NCI-H1105 (cell line): Measurements from ENCODE around the gene CDC20.

Experiments used
- DNase-seq: peaks from one replicate; lab custom pipeline; 2025; lab: John Stamatoyannopoulos, UW

The CDC20 gene

GRCh38 chr1:43329995-43330751, 28.6 kb upstream of the CDC20 start:
- DNase-seq, result no peak

- DNase-seq, result no peak
Measured at GRCh38 chr1:43331688-43332087, 27.1 kb upstream of the CDC20 start.

GRCh38 chr1:43334453-43335205, 24.2 kb upstream of the CDC20 start:
- no peak for DNase-seq

DNA sequence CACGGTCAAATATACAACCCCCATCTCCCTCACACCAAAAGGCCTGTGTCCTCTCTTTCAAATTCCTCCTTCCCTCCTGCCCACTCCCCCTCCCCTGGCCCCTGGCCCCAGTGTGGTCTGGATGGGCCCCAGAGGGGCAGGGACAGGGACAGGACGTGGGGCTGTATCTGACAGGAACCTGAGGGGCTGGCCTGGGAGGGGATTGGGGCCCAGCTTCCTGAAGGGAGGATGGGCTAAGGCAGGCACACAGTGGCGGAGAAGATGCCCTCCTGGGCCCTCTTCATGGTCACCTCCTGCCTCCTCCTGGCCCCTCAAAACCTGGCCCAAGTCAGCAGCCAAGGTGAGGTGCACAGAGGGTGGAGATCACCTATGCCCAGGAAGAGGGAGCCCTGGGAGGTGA, 21.2 kb upstream of the CDC20 start, which contains the start of gene MPL:
TSS of gene MPL (plus strand) at position 231 of the 400 bp plus-strand sequence. CDS start at position 262, 31 bp downstream.
- no peak for DNase-seq

- no peak for DNase-seq
Measured at GRCh38 chr1:43338001-43338400, 20.8 kb upstream of the CDC20 start.

DNA sequence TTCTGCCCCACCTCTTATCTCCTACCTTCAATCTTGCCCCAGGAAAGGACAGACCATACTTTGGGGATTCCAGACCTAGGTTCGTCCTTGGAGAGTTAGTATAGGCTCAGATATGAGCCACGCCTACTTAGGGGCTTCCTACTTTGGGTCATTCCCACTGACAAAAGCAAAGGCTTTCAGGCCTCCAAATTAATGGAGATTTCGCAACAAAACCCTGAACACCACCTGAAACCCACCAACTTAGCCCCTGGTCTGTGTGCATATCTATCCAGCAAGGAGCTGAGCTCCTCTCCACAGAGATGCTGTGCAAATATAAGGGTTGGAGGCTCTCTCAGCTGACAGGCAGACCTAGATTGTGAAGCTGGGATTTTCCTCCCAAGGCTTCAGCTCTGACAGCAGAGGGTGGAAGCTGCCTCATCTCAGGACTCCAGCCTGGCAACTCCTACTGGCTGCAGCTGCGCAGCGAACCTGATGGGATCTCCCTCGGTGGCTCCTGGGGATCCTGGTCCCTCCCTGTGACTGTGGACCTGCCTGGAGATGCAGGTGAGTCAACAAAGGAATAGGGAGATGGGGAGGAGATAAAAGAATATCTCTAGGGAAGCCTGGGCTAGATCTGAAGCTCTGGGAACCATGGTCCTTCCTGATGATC, 19.1 kb upstream of the CDC20 start:
- no peak for DNase-seq

DNA sequence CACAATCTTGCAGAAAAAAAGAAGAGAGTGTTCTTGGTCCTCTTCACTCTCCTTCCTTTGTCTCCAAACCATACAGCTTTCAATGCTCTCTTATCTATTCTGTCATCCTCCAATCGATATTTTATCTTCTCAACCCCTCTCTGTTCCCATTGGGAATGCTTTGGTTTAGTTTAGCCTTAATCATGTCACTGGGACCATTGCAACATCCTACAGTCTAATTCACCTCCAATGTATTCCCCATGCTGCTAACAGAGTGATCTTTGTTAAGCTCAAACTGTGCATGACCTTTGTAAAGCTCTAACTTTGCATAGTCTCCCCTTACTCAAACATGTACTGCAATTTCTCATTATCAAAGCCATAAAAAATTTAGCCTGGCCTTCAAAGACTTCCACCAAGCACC, 18.2 kb upstream of the CDC20 start:
- no peak for DNase-seq

- no peak for DNase-seq
Measured at GRCh38 chr1:43344267-43344850, 14.4 kb upstream of the CDC20 start.

DNA sequence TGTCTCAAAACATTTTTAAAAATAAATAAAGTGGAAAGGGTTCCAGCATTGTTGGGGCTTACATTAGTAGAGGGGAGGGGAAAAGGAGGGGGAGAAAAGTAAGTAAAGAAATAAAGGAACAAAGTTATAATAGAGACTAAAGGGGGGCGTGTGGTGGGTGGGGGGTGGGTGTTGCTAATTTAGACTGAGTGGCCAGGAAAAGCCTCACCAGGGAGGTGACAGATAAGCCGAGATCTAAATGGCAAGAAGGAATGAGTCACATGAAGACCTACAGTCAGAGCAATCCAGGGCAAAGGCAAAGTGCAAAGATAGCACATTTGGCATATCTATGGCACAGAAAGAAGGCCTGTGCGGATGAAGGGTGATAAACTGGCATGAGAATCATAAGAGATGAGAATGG, 13.7 kb upstream of the CDC20 start:
- DNase-seq, result no peak

GRCh38 chr1:43346636-43347035, 12.1 kb upstream of the CDC20 start:
- DNase-seq, result no peak

GRCh38 chr1:43348343-43348808, 10.4 kb upstream of the CDC20 start:
- DNase-seq, result peak; percentile 84

GRCh38 chr1:43348809-43349593, 9.8 kb upstream of the CDC20 start:
- peak; percentile 97 for DNase-seq

DNA sequence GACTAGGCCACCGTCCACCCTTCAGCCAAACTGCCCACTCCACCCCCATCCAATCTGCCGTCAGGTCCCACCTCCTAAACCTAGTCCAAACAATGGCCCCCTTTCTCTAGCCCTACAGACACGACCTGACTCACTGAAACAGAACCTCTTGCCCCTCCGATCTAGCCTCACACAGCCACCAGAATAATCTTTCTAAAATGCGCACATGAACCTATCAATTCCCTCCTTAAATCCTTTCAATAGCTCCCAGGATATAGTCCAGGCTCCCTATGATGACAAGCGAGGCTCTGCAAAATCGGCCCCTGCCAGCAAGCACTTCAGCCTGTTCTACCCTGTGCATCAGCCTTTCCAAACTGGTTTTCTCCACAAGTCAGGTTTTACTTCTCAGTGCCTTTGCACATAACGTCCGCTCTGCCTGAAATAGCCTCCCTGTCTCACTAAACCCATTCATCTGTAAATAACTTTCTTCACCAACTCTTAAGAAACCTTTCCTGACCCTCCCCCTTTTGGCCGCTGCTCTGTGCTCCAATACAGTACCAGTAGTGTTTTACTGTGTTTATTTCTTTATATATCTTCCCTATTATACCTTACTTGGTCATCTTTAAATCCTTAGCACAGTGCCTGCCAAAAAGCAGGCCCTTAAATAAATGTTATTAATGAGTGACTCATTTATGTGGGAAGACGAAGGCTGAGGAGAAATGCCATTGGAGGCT, 9.0 kb upstream of the CDC20 start:
- DNase-seq, result no peak

DNA sequence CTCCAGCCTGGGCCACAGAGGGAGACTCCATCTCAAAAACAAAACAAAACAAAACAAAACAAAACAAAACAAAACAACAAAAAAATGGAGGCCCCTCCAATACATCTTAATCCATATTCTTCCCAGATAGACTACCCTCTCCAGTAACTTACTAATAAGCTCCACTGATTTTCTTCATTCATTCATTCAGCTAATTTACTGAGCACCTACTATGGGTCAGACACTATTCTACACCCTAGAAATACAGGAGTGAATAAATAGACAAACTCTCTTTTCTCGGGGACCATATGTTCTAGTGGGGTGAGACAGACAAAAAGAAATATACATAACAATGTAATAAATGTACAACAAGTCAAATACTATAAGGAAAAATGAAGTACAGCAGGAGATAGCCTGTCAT, 7.8 kb upstream of the CDC20 start:
- DNase-seq, result no peak

GRCh38 chr1:43351421-43352350, 7.1 kb upstream of the CDC20 start:
- no peak for DNase-seq

GRCh38 chr1:43352351-43352705, 6.5 kb upstream of the CDC20 start:
- no peak for DNase-seq

GRCh38 chr1:43352881-43353280, 5.9 kb upstream of the CDC20 start:
- no peak for DNase-seq

- DNase-seq, result no peak
Measured at GRCh38 chr1:43354471-43354870, 4.3 kb upstream of the CDC20 start.

DNA sequence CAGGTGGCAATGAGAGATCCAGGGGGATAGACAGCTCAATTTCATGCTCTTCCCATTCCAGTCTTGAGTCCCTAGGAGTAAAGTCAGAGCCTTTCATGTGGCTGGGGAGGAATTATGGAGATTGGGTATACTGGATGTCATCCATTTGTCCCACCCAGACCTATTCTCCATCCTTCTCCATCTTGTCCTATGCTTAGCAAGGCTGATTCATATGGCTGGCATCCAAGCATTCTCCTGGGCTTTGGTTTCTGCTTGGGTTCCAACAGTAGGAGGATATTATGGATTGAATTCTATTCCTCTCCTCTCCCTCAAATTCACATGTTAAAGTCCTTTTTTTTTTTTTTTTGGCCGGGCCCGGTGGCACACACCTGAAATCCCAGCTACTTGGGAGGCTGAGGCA, 3.8 kb upstream of the CDC20 start:
- no peak for DNase-seq

GRCh38 chr1:43357251-43357650, 1.5 kb upstream of the CDC20 start:
- DNase-seq, result no peak
